ENCODE data around the gene CCR7. TPM values are rescaled to one million over a fixed set of nuclear protein-coding genes. Genes with fewer than 3 reads are reported as not detected.

Gene CCR7
- total RNA-seq, 1 donor from 2014 or later, result not detected

DNA sequence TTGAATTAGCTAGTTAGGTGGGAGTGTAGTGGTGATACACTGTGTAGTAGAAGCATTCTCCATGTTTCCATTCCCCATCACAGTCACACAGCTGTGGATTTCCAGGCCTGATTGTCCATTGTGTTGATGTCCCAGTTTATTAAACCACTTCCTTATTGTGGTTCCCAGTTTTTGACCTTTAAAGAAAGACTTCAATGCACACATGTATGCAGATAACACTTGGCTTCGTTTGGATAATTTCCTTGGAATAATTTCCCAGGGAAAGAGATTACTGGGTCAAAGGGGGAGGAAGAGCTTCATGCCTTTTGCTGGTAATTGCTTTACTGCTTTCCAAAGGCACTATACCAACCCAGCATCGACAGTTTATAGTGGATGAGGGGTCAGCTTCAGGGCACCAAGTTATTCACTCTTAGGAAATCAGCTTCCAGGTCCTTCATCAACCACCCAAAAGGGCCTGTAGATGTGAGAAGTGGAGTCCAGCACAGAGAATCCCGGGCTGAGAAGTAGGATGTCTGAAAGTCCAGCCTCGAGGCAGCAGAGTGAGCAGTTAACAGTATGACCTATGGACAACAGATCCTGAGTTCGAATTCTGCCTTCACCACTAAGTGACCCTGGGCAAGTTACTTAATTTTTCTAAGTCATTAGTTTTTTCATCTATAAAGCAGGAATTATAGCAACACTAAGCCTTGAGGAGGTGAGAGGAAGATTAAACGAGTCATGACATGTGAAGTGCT, 32.6 kb downstream of the CCR7 start:
- H3K79me2 ChIP-seq (ENCODE audit: insufficient read depth, low read length), result no peaks in the 10 kb centered on the region
- H3K4me2 ChIP-seq (ENCODE audit: low read length), result no peak overlapping the region
- Mint-ChIP-seq H3K9me3 (ENCODE audit: unreplicated experiment) (peaks cover 3% of the 10 kb centered on the region), H3K4me3 (ENCODE audit: unreplicated experiment) (peak overlapping the region; percentile 11), H3K27me3 (ENCODE audit: low read depth, unreplicated experiment) (no peaks in the 10 kb centered on the region), H3K27ac (ENCODE audit: unreplicated experiment) (no peak overlapping the region), H3K36me3 (ENCODE audit: low read depth, unreplicated experiment) (no peaks in the 10 kb centered on the region), H3K4me1 (ENCODE audit: low read depth, unreplicated experiment) (peaks cover 27% of the 10 kb centered on the region)
- no peaks in the 10 kb centered on the region for H4K20me1 ChIP-seq (ENCODE audit: insufficient read depth, low read length)
- H3K4me3 ChIP-seq (ENCODE audit: insufficient read depth, low read depth, low read length), result no peak overlapping the region
- FAIRE-seq, result no peak
- H3K27me3 ChIP-seq (ENCODE audit: insufficient read depth, low read length), result no peaks in the 10 kb centered on the region
- peaks cover 26% of the 10 kb centered on the region for H3K4me1 ChIP-seq (ENCODE audit: insufficient read depth, low read length)
- no peak overlapping the region for H3K27ac ChIP-seq (ENCODE audit: low read depth, low read length)
- no peak for DNase-seq (ENCODE audit: low read depth)
- no peak overlapping the region for H2AFZ ChIP-seq (ENCODE audit: low read depth, low read length)
- TF ChIP-seq, protein P1, sequence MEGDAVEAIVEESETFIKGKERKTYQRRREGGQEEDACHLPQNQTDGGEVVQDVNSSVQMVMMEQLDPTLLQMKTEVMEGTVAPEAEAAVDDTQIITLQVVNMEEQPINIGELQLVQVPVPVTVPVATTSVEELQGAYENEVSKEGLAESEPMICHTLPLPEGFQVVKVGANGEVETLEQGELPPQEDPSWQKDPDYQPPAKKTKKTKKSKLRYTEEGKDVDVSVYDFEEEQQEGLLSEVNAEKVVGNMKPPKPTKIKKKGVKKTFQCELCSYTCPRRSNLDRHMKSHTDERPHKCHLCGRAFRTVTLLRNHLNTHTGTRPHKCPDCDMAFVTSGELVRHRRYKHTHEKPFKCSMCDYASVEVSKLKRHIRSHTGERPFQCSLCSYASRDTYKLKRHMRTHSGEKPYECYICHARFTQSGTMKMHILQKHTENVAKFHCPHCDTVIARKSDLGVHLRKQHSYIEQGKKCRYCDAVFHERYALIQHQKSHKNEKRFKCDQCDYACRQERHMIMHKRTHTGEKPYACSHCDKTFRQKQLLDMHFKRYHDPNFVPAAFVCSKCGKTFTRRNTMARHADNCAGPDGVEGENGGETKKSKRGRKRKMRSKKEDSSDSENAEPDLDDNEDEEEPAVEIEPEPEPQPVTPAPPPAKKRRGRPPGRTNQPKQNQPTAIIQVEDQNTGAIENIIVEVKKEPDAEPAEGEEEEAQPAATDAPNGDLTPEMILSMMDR (IDR thresholded peaks at IDR 0.05; ENCODE audit: insufficient read depth, low read depth, low read length), result no peak
- TF ChIP-seq EZH2 (IDR thresholded peaks at IDR 0.05; ENCODE audit: insufficient read depth, low read length), result no peak
- H3K36me3 ChIP-seq (ENCODE audit: insufficient read depth, low read length), result no peaks in the 10 kb centered on the region
- no peak overlapping the region for H3K9ac ChIP-seq (ENCODE audit: low read length)
- no peaks in the 10 kb centered on the region for H3K9me3 ChIP-seq (ENCODE audit: insufficient read depth, low read depth, low read length)

DNA sequence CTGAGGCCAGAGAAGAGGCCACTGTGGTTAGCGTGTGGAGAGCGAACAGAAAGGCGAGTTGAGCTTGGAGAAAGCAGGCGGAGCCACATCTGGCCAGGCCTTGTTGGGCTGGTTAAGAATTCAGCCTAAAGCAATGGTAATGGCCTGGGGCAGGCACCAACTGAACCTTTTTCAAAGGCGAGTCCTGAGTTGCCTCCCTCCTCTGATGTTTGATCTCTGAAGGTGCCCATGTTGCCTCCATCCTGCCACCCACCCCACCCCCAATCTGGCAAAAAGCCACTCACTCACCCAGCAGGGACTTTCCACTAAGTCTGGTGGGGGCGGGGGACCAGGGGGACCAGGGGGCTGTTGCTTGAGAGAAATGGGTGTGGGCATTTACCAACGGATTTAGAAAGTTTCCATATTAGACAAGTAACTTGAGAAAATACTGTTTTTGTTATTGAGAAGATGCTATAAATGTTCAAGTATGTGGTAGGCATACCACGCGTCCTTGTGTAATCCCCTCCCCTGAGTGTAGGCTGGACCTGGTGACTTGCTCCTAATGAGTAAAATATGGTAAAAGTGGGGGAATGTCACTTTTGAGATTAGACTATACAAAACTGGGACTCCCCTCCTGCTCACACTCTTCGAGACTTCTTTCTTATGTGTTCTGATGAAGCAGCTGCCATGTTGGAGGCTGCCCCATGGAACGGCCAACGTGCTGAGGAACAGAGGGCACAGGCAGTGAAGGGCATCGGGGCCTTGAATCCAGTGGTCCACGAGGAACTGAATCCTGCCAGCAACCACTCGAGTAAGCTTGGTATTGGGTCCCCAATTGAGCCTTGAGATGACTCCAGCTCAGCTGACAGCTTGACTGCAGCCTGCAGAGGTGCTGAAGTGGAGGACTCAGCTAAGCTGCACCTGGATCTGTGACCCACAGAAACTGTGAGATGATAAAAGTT, 34.0 kb downstream of the CCR7 start:
- FAIRE-seq, result no peak
- no peak for DNase-seq (ENCODE audit: low read depth)

More for the DNA sequence above, 34.0 kb downstream of the CCR7 start:
- peaks cover 3% of the 10 kb centered on the region for H3K9me3 Mint-ChIP-seq (ENCODE audit: unreplicated experiment)
- Histone ChIP-seq H3K4me3 (ENCODE audit: insufficient read depth, low read depth, low read length) (no peak overlapping the region), H3K4me2 (ENCODE audit: low read length) (no peak overlapping the region), H3K4me1 (ENCODE audit: insufficient read depth, low read length) (peaks cover 18% of the 10 kb centered on the region), H3K27ac (ENCODE audit: low read depth, low read length) (no peak overlapping the region), H3K79me2 (ENCODE audit: insufficient read depth, low read length) (no peaks in the 10 kb centered on the region), H3K36me3 (ENCODE audit: insufficient read depth, low read length) (no peaks in the 10 kb centered on the region), H2AFZ (ENCODE audit: low read depth, low read length) (no peak overlapping the region), H3K27me3 (ENCODE audit: insufficient read depth, low read length) (peaks cover 4% of the 10 kb centered on the region), H3K9ac (ENCODE audit: low read length) (no peak overlapping the region), H3K9me3 (ENCODE audit: insufficient read depth, low read depth, low read length) (no peaks in the 10 kb centered on the region), H4K20me1 (ENCODE audit: insufficient read depth, low read length) (no peaks in the 10 kb centered on the region)
- H3K27me3 Mint-ChIP-seq (ENCODE audit: low read depth, unreplicated experiment), result peaks cover 5% of the 10 kb centered on the region
- H3K27ac Mint-ChIP-seq (ENCODE audit: unreplicated experiment), result no peak overlapping the region
- H3K4me3 Mint-ChIP-seq (ENCODE audit: unreplicated experiment), result no peak overlapping the region
- TF ChIP-seq, protein P1 (IDR thresholded peaks at IDR 0.05; ENCODE audit: insufficient read depth, low read depth, low read length), result no peak
- TF ChIP-seq EZH2 (IDR thresholded peaks at IDR 0.05; ENCODE audit: insufficient read depth, low read length), result no peak
- no peaks in the 10 kb centered on the region for H3K36me3 Mint-ChIP-seq (ENCODE audit: low read depth, unreplicated experiment)
- peaks cover 20% of the 10 kb centered on the region for H3K4me1 Mint-ChIP-seq (ENCODE audit: low read depth, unreplicated experiment)

Measured in astrocyte (in vitro differentiated cells and primary cell).